ENCODE data around the gene LIAS.
"Not testable (repeated sequence)": the region's sequence is repeated elsewhere in the genome, so short reads cannot be mapped to it uniquely, and the experiment has no call there.

LIAS gene

GRCh38 chr4:39502019-39502663 lies 43.3 kb downstream of the LIAS start:
- Mint-ChIP-seq H3K27me3 (no peaks in the 10 kb centered on the region), H3K4me3 (no peak overlapping the region), H3K9me3 (no peaks in the 10 kb centered on the region), H3K4me1 (no peaks in the 10 kb centered on the region), H3K36me3 (peaks cover 33% of the 10 kb centered on the region), H3K27ac (no peak overlapping the region)
- no peak for DNase-seq
- CTCF ChIA-PET: no interaction called here

DNA sequence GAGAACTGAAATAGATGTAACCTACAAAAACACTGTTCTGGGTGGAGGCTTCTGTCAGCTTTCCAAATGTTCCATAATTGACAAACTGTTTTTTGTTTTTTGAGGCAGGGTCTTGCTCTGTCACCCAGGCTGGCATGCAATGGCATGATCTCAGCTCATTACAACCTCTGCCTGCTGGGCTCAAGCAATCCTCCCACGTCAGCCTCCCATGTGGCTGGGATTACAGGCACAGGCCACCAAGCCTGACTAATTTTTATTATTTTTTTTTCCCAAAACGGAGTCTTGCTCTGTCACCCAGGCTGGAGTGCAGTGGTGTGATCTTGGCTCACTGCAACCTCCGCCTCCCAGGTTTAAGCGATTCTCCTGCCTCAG lies 43.8 kb downstream of the LIAS start:
- H3K27ac Mint-ChIP-seq, CTCF ChIA-PET, H3K4me1 Mint-ChIP-seq, H3K27me3 Mint-ChIP-seq, H3K9me3 Mint-ChIP-seq, H3K4me3 Mint-ChIP-seq, DNase-seq: not testable (repeated sequence)
- peaks cover 33% of the 10 kb centered on the region for H3K36me3 Mint-ChIP-seq

DNA sequence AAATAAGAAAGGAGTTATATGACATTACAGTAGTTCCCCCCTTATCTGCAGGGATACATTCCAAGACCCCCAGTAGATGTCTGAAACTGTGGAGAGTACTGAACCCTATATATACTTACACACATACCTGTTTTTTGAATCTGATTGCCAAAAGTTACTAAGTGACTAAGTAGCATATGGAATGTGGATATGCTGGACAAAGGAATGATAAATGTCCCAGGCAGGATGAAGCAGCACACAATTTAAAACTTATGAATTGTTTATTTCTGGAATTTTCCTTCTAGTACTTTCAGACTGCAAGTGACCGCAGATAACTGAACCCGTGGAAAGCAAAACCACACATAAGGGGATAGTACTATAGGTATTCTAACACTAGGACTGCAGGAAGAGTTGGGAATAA lies 45.7 kb downstream of the LIAS start:
- no peak overlapping the region for H3K4me3 Mint-ChIP-seq

GRCh38 chr4:39505581-39505980 lies 46.7 kb downstream of the LIAS start:
- CTCF ChIA-PET: no interaction called here
- H3K27me3 Mint-ChIP-seq: no peaks in the 10 kb centered on the region
- no peak for DNase-seq
- peaks cover 38% of the 10 kb centered on the region for H3K36me3 Mint-ChIP-seq
- H3K4me1 Mint-ChIP-seq: no peaks in the 10 kb centered on the region
- H3K4me3 Mint-ChIP-seq: no peak overlapping the region
- H3K27ac Mint-ChIP-seq: no peak overlapping the region
- H3K9me3 Mint-ChIP-seq: no peaks in the 10 kb centered on the region

More for the DNA sequence above, 45.7 kb downstream of the LIAS start:
- Mint-ChIP-seq H3K9me3 (no peaks in the 10 kb centered on the region), H3K27me3 (no peaks in the 10 kb centered on the region), H3K27ac (no peak overlapping the region), H3K4me1 (no peaks in the 10 kb centered on the region), H3K36me3 (peaks cover 34% of the 10 kb centered on the region)
- CTCF ChIA-PET: no interaction called here
- no peak for DNase-seq

- Mint-ChIP-seq H3K4me1 (no peaks in the 10 kb centered on the region), H3K27ac (no peak overlapping the region), H3K9me3 (no peaks in the 10 kb centered on the region), H3K27me3 (no peaks in the 10 kb centered on the region), H3K36me3 (peaks cover 18% of the 10 kb centered on the region), H3K4me3 (no peak overlapping the region)
- no peak for DNase-seq
- CTCF ChIA-PET: no interaction called here
These were observed 51.6 kb downstream of the LIAS start for GRCh38 chr4:39510348-39510929.

DNA sequence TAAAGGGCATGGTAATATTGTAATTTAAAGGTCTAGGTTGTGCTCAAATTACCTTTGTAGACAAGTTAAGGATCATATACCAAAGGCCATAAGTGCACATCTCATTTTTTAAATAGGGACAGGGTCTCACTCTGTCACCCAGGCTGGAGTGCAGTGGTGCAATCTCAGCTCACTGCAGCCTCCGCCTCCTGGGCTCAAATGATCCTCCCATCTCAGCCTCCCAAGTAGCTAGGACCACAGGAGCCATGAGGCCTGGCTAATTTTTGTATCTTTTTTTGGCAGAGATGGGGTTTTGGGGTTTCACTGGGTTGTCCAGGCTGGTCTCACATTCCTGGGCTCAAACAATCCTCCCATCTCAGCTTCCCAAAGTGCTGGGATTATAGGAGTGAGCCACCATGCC lies 55.4 kb downstream of the LIAS start:
- DNase-seq, H3K4me1 Mint-ChIP-seq, H3K27ac Mint-ChIP-seq, H3K9me3 Mint-ChIP-seq, CTCF ChIA-PET, H3K4me3 Mint-ChIP-seq, H3K27me3 Mint-ChIP-seq: not testable (repeated sequence)
- peaks cover 12% of the 10 kb centered on the region for H3K36me3 Mint-ChIP-seq

- Mint-ChIP-seq H3K27ac (no peak overlapping the region), H3K36me3 (peaks cover 5% of the 10 kb centered on the region)
These were observed 56.1 kb downstream of the LIAS start for GRCh38 chr4:39514888-39515401.

DNA sequence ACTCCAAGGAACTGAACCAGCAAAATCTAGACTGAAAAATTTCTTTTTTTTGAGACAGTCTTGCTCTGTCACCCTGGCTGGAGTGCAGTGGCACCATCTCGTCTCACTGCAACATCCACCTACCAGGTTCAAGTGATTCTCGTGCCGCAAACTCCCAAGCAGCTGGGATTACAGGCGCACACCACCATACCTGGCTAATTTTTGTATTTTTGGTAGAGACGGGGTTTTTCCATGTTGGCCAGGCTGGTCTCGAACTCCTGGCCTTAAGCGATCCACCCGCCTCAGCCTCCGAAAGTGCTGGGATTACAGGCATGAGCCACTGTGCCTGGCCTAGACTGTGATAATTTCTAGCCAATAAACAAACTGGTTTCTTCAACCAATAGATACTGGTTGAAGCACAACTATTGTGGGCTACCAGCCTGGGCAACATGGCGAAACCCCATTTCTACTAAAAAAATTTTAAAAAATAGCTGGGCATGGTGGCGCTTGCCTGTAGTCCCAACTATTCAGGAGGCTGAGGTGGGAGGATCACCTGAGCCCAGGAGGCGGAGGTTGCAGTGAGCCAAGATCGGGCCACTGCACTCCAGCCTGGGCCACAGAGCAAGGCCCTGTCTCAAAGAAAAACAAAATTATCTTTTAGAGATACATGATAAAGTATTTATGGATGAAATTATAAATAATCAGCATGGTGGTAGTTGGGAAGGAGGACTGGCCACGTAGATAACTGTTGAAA lies 57.0 kb downstream of the LIAS start:
- H3K4me1 Mint-ChIP-seq, H3K4me3 Mint-ChIP-seq, H3K9me3 Mint-ChIP-seq, H3K27me3 Mint-ChIP-seq, DNase-seq, H3K27ac Mint-ChIP-seq, H3K36me3 Mint-ChIP-seq, CTCF ChIA-PET: not testable (repeated sequence)

More at GRCh38 chr4:39514888-39515401, 56.1 kb downstream of the LIAS start:
- no peak for DNase-seq
- CTCF ChIA-PET: no interaction called here
- no peaks in the 10 kb centered on the region for H3K4me1 Mint-ChIP-seq
- no peaks in the 10 kb centered on the region for H3K9me3 Mint-ChIP-seq
- H3K27me3 Mint-ChIP-seq: no peaks in the 10 kb centered on the region
- no peak overlapping the region for H3K4me3 Mint-ChIP-seq

- H3K27me3 Mint-ChIP-seq: no peaks in the 10 kb centered on the region
- H3K9me3 Mint-ChIP-seq: no peaks in the 10 kb centered on the region
- H3K4me1 Mint-ChIP-seq: no peaks in the 10 kb centered on the region
- H3K36me3 Mint-ChIP-seq: peaks cover 4% of the 10 kb centered on the region
- CTCF ChIA-PET: no interaction called here
- no peak for DNase-seq
- H3K27ac Mint-ChIP-seq: no peak overlapping the region
- H3K4me3 Mint-ChIP-seq: no peak overlapping the region
These were observed 57.6 kb downstream of the LIAS start for GRCh38 chr4:39516407-39516966.

DNA sequence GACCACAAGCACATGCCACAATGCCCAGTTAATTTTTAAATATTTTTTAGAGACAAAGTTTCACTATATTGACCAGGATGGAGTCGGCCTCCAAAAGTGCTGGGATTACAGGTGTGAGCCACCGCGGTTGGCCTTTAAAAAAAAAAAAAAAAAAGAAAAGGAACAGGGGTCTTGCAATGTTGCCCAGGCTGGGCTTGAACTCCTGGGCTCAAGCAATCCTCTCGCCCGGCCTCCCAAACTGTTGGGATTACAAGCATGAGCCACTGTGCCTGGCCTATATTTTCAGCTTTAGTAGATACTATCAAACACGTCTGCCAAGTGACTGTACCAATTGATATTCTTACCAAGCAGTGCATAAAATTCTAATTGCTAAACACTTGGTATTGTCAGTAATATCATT lies 59.6 kb downstream of the LIAS start:
- Mint-ChIP-seq H3K27ac (no peak overlapping the region), H3K9me3 (no peaks in the 10 kb centered on the region), H3K4me3 (no peak overlapping the region), H3K36me3 (no peaks in the 10 kb centered on the region), H3K4me1 (no peaks in the 10 kb centered on the region), H3K27me3 (no peaks in the 10 kb centered on the region)
- DNase-seq: no peak
- CTCF ChIA-PET: no interaction called here

DNA sequence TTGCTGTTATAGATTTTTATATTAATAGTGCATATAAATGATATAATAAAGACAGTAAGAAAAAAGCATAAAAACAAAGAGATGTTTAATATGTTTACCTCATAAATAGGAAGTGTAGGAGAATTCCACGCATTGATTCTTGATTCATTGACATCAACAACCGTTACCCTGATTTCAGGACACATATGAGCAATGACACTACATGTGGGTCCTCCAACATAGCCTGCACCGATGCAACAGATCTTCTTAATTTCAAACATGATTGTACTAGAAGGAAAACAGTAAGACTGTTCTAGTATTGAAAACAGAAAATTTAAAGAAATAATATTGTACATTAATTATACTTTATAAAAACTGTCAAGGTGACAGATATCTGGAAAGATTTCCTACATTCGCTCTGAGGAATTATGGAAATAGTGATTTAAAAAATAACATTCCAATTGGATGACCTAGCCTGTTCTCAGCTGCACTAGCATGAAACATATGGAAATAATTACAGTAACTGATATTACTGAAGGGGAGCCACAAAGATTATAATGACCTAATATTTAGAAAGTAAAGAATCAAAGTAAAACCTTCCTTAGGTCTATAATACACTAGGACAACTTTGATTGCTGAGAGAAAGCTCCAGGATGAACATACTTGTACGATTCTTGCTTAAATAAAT lies 62.5 kb downstream of the LIAS start:
- CTCF ChIA-PET: no interaction called here
- Mint-ChIP-seq H3K4me1 (peaks cover 7% of the 10 kb centered on the region), H3K9me3 (no peaks in the 10 kb centered on the region), H3K27ac (no peak overlapping the region), H3K4me3 (no peak overlapping the region), H3K36me3 (no peaks in the 10 kb centered on the region), H3K27me3 (no peaks in the 10 kb centered on the region)
- no peak for DNase-seq

DNA sequence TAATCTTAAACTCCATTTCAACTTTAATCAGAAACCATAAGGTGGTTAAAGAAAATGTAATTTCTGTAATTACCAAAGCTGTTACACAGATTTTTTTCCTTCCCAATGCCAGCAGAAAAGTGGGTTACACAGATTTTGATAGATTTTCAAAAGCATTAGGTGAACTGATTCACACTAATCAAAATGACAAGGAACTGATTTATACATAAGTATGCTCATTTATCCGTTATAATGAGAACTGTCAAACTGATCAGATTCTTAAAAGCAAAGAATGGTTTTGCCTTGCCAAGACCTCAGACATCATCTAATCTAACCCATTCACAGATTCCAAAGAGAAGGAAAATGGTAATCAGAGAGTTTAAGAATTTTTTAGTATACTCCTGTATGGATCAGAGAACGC lies 63.2 kb downstream of the LIAS start:
- Mint-ChIP-seq H3K27ac (no peak overlapping the region), H3K27me3 (peaks cover 3% of the 10 kb centered on the region), H3K36me3 (peaks cover 1% of the 10 kb centered on the region), H3K4me1 (peaks cover 12% of the 10 kb centered on the region), H3K4me3 (no peak overlapping the region), H3K9me3 (no peaks in the 10 kb centered on the region)
- no peak for DNase-seq
- CTCF ChIA-PET: no interaction called here

DNA sequence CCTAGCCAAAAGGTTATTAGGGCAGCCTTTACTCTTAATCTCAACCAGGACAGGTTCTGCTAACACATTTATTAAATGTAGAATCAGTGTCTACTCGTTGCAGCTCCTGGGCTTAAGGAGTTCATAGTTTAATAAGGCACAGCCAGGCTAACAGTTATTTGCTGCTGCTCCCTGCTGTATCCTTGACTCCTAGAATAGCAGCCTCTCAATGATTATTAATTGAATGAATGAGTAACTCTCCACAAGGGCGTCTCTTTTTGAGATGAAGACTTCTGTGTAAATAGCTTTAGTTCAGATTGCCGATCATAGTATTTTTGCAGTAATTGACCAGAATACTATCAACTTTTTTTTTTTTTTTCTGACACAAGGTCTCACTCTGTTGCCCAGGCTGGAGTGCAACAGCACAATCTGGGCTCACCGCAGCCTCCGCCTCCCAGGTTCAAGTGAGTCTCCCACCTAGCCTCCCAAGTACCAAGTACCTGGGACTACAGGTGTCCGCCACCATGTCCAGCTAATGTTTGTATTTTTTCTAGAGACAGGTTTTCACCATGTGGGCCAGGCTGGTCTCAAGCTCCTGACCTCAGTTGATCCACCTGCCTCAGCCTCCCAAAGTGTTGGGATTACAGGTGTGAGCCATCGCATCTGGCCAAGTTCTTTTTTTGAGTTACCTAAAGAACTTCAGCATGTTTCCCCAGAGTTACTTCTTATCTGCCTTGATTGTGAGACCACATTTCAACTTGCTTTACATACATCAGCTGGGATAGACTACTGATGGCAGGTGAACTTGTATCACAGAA lies 65.5 kb downstream of the LIAS start:
- DNase-seq: no peak
- Mint-ChIP-seq H3K36me3 (peaks cover 1% of the 10 kb centered on the region), H3K4me3 (no peak overlapping the region), H3K27me3 (peaks cover 7% of the 10 kb centered on the region), H3K9me3 (no peaks in the 10 kb centered on the region), H3K27ac (no peak overlapping the region), H3K4me1 (peaks cover 21% of the 10 kb centered on the region)
- CTCF ChIA-PET: no interaction called here

Data from activated naive CD4-positive, alpha-beta T cell treated with anti-CD3 and anti-CD28 coated beads, Interleukin-2, amount 10 ng/mL, durations not matched to agents 7 days and 5 days (primary cell).